22Rv1 (cell line): ENCODE measurements around the gene NOL7.

Experiments
- CTCF ChIP-seq: fragments of 450-650 bp; IDR thresholded peaks from 2 replicates; pipeline ENCODE4 v1.5.1; 2017; ENCODE audit warnings: mild to moderate bottlenecking
- ZFX ChIP-seq: fragments of 450-650 bp; IDR thresholded peaks from 2 replicates; pipeline ENCODE4 v1.6.1; 2017; ENCODE audit warnings: antibody characterized with exemption, borderline replicate concordance

GRCh38 chr6:13589801-13590200, 25.3 kb upstream of the NOL7 start:
- no peak for TF ChIP-seq CTCF
- no peak for TF ChIP-seq ZFX
